ENCODE data around the gene EMC8. TPM values are rescaled to one million over a fixed set of nuclear protein-coding genes. Genes with fewer than 3 reads are reported as not detected.
A peak's percentile ranks its signal among the peaks of the same experiment; 100 is the strongest.

The EMC8 gene
- total RNA-seq, 1 donor from 2014 or later: 41.4 TPM

DNA sequence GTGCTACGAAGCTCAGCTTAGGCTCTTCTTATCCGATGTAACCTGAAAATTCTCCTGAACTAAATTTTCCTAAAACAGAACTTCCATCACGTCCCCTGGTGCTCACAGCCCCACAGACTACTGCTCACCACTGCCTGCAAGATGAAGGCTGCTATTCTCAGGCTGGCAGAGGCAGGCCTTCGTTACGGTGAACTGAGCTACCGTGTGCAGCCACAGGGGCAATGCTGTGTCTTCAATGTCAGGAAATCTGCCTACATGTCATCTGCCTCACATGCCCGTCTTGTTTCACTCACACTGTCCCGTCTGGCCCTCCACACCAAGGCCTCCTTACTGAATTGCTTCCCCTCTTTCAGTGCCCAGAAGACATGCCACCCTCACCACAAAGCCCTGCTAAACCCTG lies 15.9 kb downstream of the EMC8 start:
- TF ChIP-seq, protein P1, sequence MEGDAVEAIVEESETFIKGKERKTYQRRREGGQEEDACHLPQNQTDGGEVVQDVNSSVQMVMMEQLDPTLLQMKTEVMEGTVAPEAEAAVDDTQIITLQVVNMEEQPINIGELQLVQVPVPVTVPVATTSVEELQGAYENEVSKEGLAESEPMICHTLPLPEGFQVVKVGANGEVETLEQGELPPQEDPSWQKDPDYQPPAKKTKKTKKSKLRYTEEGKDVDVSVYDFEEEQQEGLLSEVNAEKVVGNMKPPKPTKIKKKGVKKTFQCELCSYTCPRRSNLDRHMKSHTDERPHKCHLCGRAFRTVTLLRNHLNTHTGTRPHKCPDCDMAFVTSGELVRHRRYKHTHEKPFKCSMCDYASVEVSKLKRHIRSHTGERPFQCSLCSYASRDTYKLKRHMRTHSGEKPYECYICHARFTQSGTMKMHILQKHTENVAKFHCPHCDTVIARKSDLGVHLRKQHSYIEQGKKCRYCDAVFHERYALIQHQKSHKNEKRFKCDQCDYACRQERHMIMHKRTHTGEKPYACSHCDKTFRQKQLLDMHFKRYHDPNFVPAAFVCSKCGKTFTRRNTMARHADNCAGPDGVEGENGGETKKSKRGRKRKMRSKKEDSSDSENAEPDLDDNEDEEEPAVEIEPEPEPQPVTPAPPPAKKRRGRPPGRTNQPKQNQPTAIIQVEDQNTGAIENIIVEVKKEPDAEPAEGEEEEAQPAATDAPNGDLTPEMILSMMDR (conservative IDR thresholded peaks at IDR 0.05): no peak
- Mint-ChIP-seq H3K36me3 (peaks cover 17% of the 10 kb centered on the region), H3K27ac (no peak overlapping the region), H3K4me3 (no peak overlapping the region), H3K27me3 (no peaks in the 10 kb centered on the region), H3K9me3 (no peaks in the 10 kb centered on the region), H3K4me1 (ENCODE audit: unreplicated experiment) (peaks cover 8% of the 10 kb centered on the region)
- DNase-seq (ENCODE audit: extremely low spot score, unreplicated experiment): no peak

DNA sequence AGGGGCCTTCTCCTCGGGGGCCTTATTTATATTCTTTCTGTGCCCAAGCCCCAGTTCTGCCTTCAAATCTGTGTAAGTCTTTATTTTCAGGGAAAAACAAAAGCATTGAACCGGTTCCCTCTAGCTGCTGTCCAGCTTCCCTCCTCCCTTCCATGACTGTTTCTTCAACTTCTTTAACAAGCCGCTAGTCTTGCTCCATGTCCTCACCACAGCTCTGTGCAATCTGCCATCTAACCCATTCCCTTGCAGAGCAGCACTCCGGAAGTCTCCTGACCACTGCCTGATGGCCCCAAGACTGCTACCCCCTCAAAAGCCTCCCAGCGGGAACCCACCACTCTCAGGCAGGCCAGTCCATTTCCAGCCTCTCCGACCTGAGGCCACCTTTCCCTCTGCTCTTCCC lies 16.9 kb downstream of the EMC8 start:
- Mint-ChIP-seq H3K4me1 (ENCODE audit: unreplicated experiment) (peaks cover 8% of the 10 kb centered on the region), H3K9me3 (no peaks in the 10 kb centered on the region), H3K36me3 (peaks cover 17% of the 10 kb centered on the region), H3K4me3 (no peak overlapping the region), H3K27ac (peak overlapping the region; percentile 20), H3K27me3 (no peaks in the 10 kb centered on the region)
- DNase-seq (ENCODE audit: extremely low spot score, unreplicated experiment): no peak
- TF ChIP-seq, protein P1 (conservative IDR thresholded peaks at IDR 0.05): no peak

- H3K27ac Mint-ChIP-seq: peak overlapping the region; percentile 20
- no peak for DNase-seq (ENCODE audit: extremely low spot score, unreplicated experiment)
- no peaks in the 10 kb centered on the region for H3K27me3 Mint-ChIP-seq
- H3K9me3 Mint-ChIP-seq: no peaks in the 10 kb centered on the region
- TF ChIP-seq, protein P1 (conservative IDR thresholded peaks at IDR 0.05): no peak
- peaks cover 17% of the 10 kb centered on the region for H3K36me3 Mint-ChIP-seq
- peaks cover 8% of the 10 kb centered on the region for H3K4me1 Mint-ChIP-seq (ENCODE audit: unreplicated experiment)
- no peak overlapping the region for H3K4me3 Mint-ChIP-seq
Observed at GRCh38 chr16:85781695-85782370, 17.5 kb downstream of the EMC8 start.

DNA sequence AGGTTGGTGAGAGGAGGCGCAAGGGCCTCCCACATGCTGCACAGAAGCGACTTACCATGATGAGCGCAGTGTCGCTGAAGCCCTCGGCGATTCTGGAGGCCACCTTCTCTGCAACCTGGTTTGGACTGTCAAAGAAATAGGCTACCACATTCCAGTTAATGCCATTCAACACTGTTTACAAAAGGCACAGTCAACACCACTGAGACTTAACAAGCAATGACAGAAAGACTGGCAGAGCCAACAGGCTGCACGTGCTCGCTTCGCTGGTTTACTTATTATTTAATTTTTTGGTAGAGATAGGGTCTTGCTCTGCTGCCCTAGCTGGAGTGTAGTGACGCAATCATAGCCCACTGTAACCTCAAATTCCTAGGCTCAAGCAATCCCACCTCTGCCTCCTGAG lies 18.2 kb downstream of the EMC8 start:
- Mint-ChIP-seq H3K36me3 (peaks cover 17% of the 10 kb centered on the region), H3K4me1 (ENCODE audit: unreplicated experiment) (peaks cover 8% of the 10 kb centered on the region)

GRCh38 chr16:85780281-85780680 lies 19.1 kb downstream of the EMC8 start:
- TF ChIP-seq, protein P1 (conservative IDR thresholded peaks at IDR 0.05): no peak
- peaks cover 11% of the 10 kb centered on the region for H3K36me3 Mint-ChIP-seq
- peaks cover 8% of the 10 kb centered on the region for H3K4me1 Mint-ChIP-seq (ENCODE audit: unreplicated experiment)
- H3K27me3 Mint-ChIP-seq: no peaks in the 10 kb centered on the region
- no peak overlapping the region for H3K4me3 Mint-ChIP-seq
- DNase-seq (ENCODE audit: extremely low spot score, unreplicated experiment): no peak
- no peaks in the 10 kb centered on the region for H3K9me3 Mint-ChIP-seq
- H3K27ac Mint-ChIP-seq: no peak overlapping the region

More for the DNA sequence above, 18.2 kb downstream of the EMC8 start:
- DNase-seq (ENCODE audit: extremely low spot score, unreplicated experiment): no peak
- TF ChIP-seq, protein P1 (conservative IDR thresholded peaks at IDR 0.05): no peak
- Mint-ChIP-seq H3K27ac (no peak overlapping the region), H3K9me3 (no peaks in the 10 kb centered on the region), H3K4me3 (no peak overlapping the region), H3K27me3 (no peaks in the 10 kb centered on the region)

All from type B pancreatic cell (in vitro differentiated cells).